CD14-positive monocyte (primary cell): ENCODE results near the gene SLX4. TPM values are rescaled to one million over a fixed set of nuclear protein-coding genes. Genes with fewer than 3 reads are reported as not detected.

Source experiments
- DNase-seq, 3 donors: peaks; one replicate each; pipeline ENCODE4 v3.0.0-alpha.2; 2011 to 2022
- H2AFZ ChIP-seq: 2 replicates; pipeline ENCODE4 v1.6.0; 2012; ENCODE audit warnings: mild to moderate bottlenecking, low read depth, low read length, inconsistent platforms; ENCODE audit not compliant: insufficient read depth, poor library complexity, severe bottlenecking
- H3K27ac ChIP-seq, 2 donors: 1 replicate in 1 of 2; 2 replicates in 1 of 2; pipeline ENCODE4 v1.5.1; 2012 to 2013; ENCODE audit warnings: low read length in 2 of 2, control low read depth in 1 of 2, inconsistent platforms in 1 of 2, low read depth in 1 of 2, mild to moderate bottlenecking in 1 of 2
- H3K27me3 ChIP-seq, 2 donors: one replicate each; pipeline versions ENCODE4 v1.6.0 to v1.6.1; 2011 to 2013; ENCODE audit warnings: low read length in 2 of 2; ENCODE audit not compliant: control insufficient read depth in 2 of 2, insufficient read depth in 2 of 2
- H3K36me3 ChIP-seq, 2 donors: replicated peaks in 1 of 2; 1 replicate in 1 of 2; 2 replicates in 1 of 2; pipeline versions ENCODE4 v1.5.1 to v1.6.1; 2012 to 2013; ENCODE audit warnings: low read length in 2 of 2, control low read depth in 1 of 2, inconsistent platforms in 1 of 2, mild to moderate bottlenecking in 1 of 2; ENCODE audit not compliant: insufficient read depth in 2 of 2, control insufficient read depth in 1 of 2
- H3K4me1 ChIP-seq, 2 donors: 1 replicate in 1 of 2; 2 replicates in 1 of 2; pipeline versions ENCODE4 v1.5.1 to v1.6.1; 2012 to 2013; ENCODE audit warnings: low read length in 2 of 2, control low read depth in 1 of 2, inconsistent platforms in 1 of 2, mild to moderate bottlenecking in 1 of 2, moderate library complexity in 1 of 2; ENCODE audit not compliant: insufficient read depth in 2 of 2, control insufficient read depth in 1 of 2
- H3K4me2 ChIP-seq: replicated peaks from 2 replicates; pipeline ENCODE3; 2012; ENCODE audit warnings: low read length, moderate library complexity, mild to moderate bottlenecking; ENCODE audit not compliant: poor library complexity, severe bottlenecking; ENCODE audit errors: extremely low read depth
- H3K4me3 ChIP-seq, 3 experiments: fragments of 200-600 bp in 1 of 3; sonication (generic) in 1 of 3; replicated peaks in 1 of 3; 1 replicate in 2 of 3; 2 replicates in 1 of 3; pipeline ENCODE4 v1.5.1; 2011 to 2013; ENCODE audit warnings: low read length in 3 of 3, mild to moderate bottlenecking in 3 of 3, control low read depth in 2 of 3, low read depth in 2 of 3, inconsistent platforms in 1 of 3, moderate library complexity in 1 of 3
- H3K79me2 ChIP-seq: 2 replicates; pipeline ENCODE4 v1.6.0; 2012; ENCODE audit warnings: mild to moderate bottlenecking, control low read depth, inconsistent platforms, low read length, moderate library complexity; ENCODE audit not compliant: insufficient read depth
- H3K9ac ChIP-seq: 2 replicates; pipeline ENCODE4 v1.6.0; 2017; ENCODE audit warnings: low read length, mild to moderate bottlenecking; ENCODE audit not compliant: insufficient read depth, poor library complexity, severe bottlenecking
- H3K9me3 ChIP-seq, 2 donors: replicated peaks in 1 of 2; 1 replicate in 1 of 2; 2 replicates in 1 of 2; pipeline versions ENCODE4 v1.5.1 to v1.6.1; 2012 to 2013; ENCODE audit warnings: low read length in 2 of 2, control low read depth in 1 of 2; ENCODE audit not compliant: control insufficient read depth in 1 of 2, insufficient read depth in 1 of 2
- H4K20me1 ChIP-seq: 2 replicates; pipeline ENCODE4 v1.6.0; 2012; ENCODE audit warnings: mild to moderate bottlenecking, low read length, control low read depth, moderate library complexity; ENCODE audit not compliant: insufficient read depth
- H3K27ac Mint-ChIP-seq, 7 donors: one replicate each; pipeline ENCODE4 v1.8.0; 2020; ENCODE audit warnings: mild to moderate bottlenecking in 7 of 7, mixed read lengths in 7 of 7, moderate library complexity in 6 of 7, inconsistent platforms in 2 of 7
- H3K27me3 Mint-ChIP-seq, 3 donors: one replicate each; pipeline ENCODE4 v1.8.0; 2021 to 2022; ENCODE audit warnings: low read depth in 3 of 3, mild to moderate bottlenecking in 3 of 3, mixed read lengths in 3 of 3, moderate library complexity in 3 of 3, inconsistent platforms in 1 of 3
- H3K36me3 Mint-ChIP-seq, 2 donors: one replicate each; pipeline ENCODE4 v1.8.0; 2020; ENCODE audit warnings: mixed read lengths in 2 of 2, inconsistent platforms in 1 of 2, mild to moderate bottlenecking in 1 of 2
- H3K4me1 Mint-ChIP-seq: one replicate; pipeline ENCODE4 v1.8.0; 2020; ENCODE audit warnings: mild to moderate bottlenecking, mixed read lengths
- H3K4me3 Mint-ChIP-seq, 2 donors: one replicate each; pipeline ENCODE4 v1.8.0; 2020; ENCODE audit warnings: mild to moderate bottlenecking in 2 of 2, mixed read lengths in 2 of 2, moderate library complexity in 1 of 2
- H3K9me3 Mint-ChIP-seq, 7 donors: one replicate each; pipeline ENCODE4 v1.8.0; 2020 to 2022; ENCODE audit warnings: mixed read lengths in 7 of 7, mild to moderate bottlenecking in 6 of 7, moderate library complexity in 6 of 7, inconsistent platforms in 2 of 7
- CTCF ChIP-seq: fragments of 200-600 bp; IDR thresholded peaks from one replicate; pipeline ENCODE4 v1.8.0; 2022; ENCODE audit warnings: antibody characterized with exemption, mild to moderate bottlenecking
- WGBS: methylation state at CpG from one replicate; pipeline ENCODE4 v1.1.5; 2013; ENCODE audit warnings: missing lambda C conversion rate; ENCODE audit not compliant: insufficient coverage; 5-methylcytosine and 5-hydroxymethylcytosine counted together
- intact Hi-C, 2 donors: fragments of 100-400 bp; cut with micrococcal nuclease; formaldehyde crosslinking; loops; one replicate each; pipeline versions ENCODE4 v1.15.0 to v1.15.1; 2023
- polyA plus RNA-seq, 3 donors: library from polyadenylated mRNA; depleted of rRNA in 1 of 3; unstranded in 2 of 3; stranded (reverse) in 1 of 3; fragments of 300-500 nt in 2 of 3; fragments of >200 nt in 1 of 3; fragmentation: Illumina TruSeq in 2 of 3; gene quantifications; 1 replicate in 2 of 3; 2 replicates in 1 of 3; pipeline ENCODE4 v1.2.3, GENCODE V29; 2012 to 2021

SLX4 gene
- polyA plus RNA-seq, 3 donors: 0.12 to 2.4 (median 0.71) TPM

DNA sequence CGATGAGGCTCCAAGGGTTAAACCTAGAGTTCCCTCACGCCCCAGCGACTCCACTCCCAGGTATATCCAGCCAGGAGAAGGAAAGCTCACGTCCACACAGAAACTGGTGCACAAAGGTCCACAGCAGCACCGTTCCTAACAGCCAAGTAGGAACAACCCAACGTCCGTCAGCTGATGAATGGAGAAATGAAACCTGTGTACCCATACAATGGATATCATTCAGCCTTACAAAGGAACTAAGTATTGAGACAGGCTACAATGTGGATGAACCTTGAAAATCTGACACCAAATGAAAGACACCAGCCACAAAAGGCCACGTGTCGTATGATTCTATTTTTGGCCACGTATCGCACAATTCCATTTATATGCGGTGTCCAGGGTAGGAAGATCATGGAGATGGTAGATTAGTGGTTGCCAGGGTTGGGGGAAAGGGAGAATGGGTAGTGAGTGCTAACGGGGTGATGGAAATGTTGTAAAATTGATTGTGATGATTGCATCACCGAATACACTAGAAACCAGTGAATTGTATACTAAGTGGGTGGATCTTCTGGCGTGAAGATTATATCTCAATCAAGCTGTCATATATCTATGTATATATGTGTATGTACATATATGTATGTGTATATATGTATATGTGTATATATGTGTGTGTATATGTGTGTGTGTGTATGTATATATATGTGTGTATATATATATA is 64.3 kb downstream of the SLX4 start:
- H3K36me3 Mint-ChIP-seq: peaks cover 0 to 5% of the 10 kb centered on the region in 2 donors
- intact Hi-C loops: no loop called here

More for the DNA sequence above, 64.3 kb downstream of the SLX4 start:
- Histone ChIP-seq H3K9ac (no peak overlapping the region), H3K27me3 (no peaks in the 10 kb centered on the region), H3K4me2 (peak overlapping the region; percentile 31), H3K9me3 (no peaks in the 10 kb centered on the region), H3K36me3 (no peaks in the 10 kb centered on the region), H3K4me3 (no peak overlapping the region), H4K20me1 (no peaks in the 10 kb centered on the region), H3K4me1 (peaks cover 18% of the 10 kb centered on the region in 2 donors), H3K79me2 (no peaks in the 10 kb centered on the region), H2AFZ (peak overlapping the region; percentile 42), H3K27ac (no peak overlapping the region)
- Mint-ChIP-seq H3K27ac (peak overlapping the region in 3 of 7 donors; percentile 5 to 63 (median 11)), H3K4me3 (peak overlapping the region in 1 of 2 donors; percentile 53), H3K4me1 (peaks cover 14% of the 10 kb centered on the region), H3K9me3 (peaks cover 0 to 11% (median 2%) of the 10 kb centered on the region in 7 donors), H3K27me3 (peaks cover 0 to 2% (median 0%) of the 10 kb centered on the region in 3 donors)
- DNase-seq: peak; percentile 10 to 39 (median 31)
- TF ChIP-seq CTCF: no peak
- 34% methylated on average over 12 of the region's 15 CpGs for WGBS
